GM23248 (cell line): Measurements from ENCODE around the gene TMEM183A. TPM values are rescaled to one million over a fixed set of nuclear protein-coding genes. Genes with fewer than 3 reads are reported as not detected.

Experiments
- DNase-seq: peaks from one replicate; pipeline ENCODE4 v3.0.0-alpha.2; 2015
- H2AFZ ChIP-seq: fragments of 200-600 bp; sonication (generic); 2 replicates; pipeline ENCODE4 v1.6.1; 2016; ENCODE audit warnings: antibody characterized with exemption
- H3F3A ChIP-seq: fragments of 200-600 bp; sonication (generic); 2 replicates; pipeline ENCODE4 v1.6.1; 2016; ENCODE audit warnings: mild to moderate bottlenecking, antibody characterized with exemption, mixed run types; ENCODE audit not compliant: insufficient read depth
- H3K27ac ChIP-seq: fragments of 200-600 bp; sonication (generic); 2 replicates; pipeline ENCODE4 v1.5.1; 2016; ENCODE audit warnings: mild to moderate bottlenecking
- H3K27me3 ChIP-seq: fragments of 200-600 bp; sonication (generic); replicated peaks from 2 replicates; pipeline ENCODE4 v1.6.1; 2016; ENCODE audit warnings: mild to moderate bottlenecking; ENCODE audit not compliant: insufficient read depth
- H3K36me3 ChIP-seq: fragments of 200-600 bp; sonication (generic); 2 replicates; pipeline ENCODE4 v1.6.1; 2016; ENCODE audit warnings: low read depth, mild to moderate bottlenecking
- H3K4me1 ChIP-seq: fragments of 200-600 bp; sonication (generic); 2 replicates; pipeline ENCODE4 v1.6.1; 2016; ENCODE audit warnings: mild to moderate bottlenecking; ENCODE audit not compliant: insufficient read depth
- H3K4me2 ChIP-seq: fragments of 200-600 bp; sonication (generic); one replicate; pipeline ENCODE4 v1.6.1; 2016; ENCODE audit warnings: mild to moderate bottlenecking; ENCODE audit not compliant: unreplicated experiment
- H3K4me3 ChIP-seq: fragments of 200-600 bp; sonication (generic); 2 replicates; pipeline ENCODE4 v1.5.1; 2016; ENCODE audit warnings: mild to moderate bottlenecking
- H3K79me2 ChIP-seq: fragments of 200-600 bp; sonication (generic); 2 replicates; pipeline ENCODE4 v1.6.1; 2016; ENCODE audit warnings: mild to moderate bottlenecking; ENCODE audit not compliant: insufficient read depth
- H3K9ac ChIP-seq: fragments of 200-600 bp; sonication (generic); 2 replicates; pipeline ENCODE4 v1.6.1; 2016; ENCODE audit warnings: mild to moderate bottlenecking
- H3K9me2 ChIP-seq: fragments of 200-600 bp; sonication (generic); 2 replicates; pipeline ENCODE4 v1.6.1; 2016; ENCODE audit warnings: mixed run types, mild to moderate bottlenecking, moderate library complexity; ENCODE audit not compliant: insufficient read depth
- H3K9me3 ChIP-seq: fragments of 200-600 bp; sonication (generic); one replicate; pipeline ENCODE4 v1.6.1; 2017; ENCODE audit warnings: low read depth
- H4K20me1 ChIP-seq: fragments of 200-600 bp; sonication (generic); 2 replicates; pipeline ENCODE4 v1.6.0; 2016; ENCODE audit not compliant: insufficient read depth
- EZH2 ChIP-seq: fragments of 200-600 bp; sonication (generic); IDR thresholded peaks from 2 replicates; pipeline ENCODE4 v1.6.1; 2018; ENCODE audit warnings: antibody characterized with exemption, mild to moderate bottlenecking; ENCODE audit not compliant: insufficient read depth, poor library complexity, severe bottlenecking
- EZH2phosphoT487 ChIP-seq: fragments of 200-600 bp; sonication (generic); IDR thresholded peaks from 2 replicates; pipeline ENCODE4 v1.6.1; 2018; ENCODE audit warnings: antibody characterized with exemption, moderate library complexity, mild to moderate bottlenecking, low read depth; ENCODE audit not compliant: insufficient read depth
- WGBS, 2 experiments: methylation state at CpG; one replicate each; pipeline ENCODE4 v1.1.6; 2015 to 2017; ENCODE audit warnings: low lambda C conversion rate in 2 of 2, low coverage in 1 of 2; ENCODE audit errors: missing lambda C conversion rate in 2 of 2; 5-methylcytosine and 5-hydroxymethylcytosine counted together
- in situ Hi-C: fragments of 300-500 bp; cut with MboI; formaldehyde crosslinking; loops from 2 replicates; pipeline ENCODE4 v1.15.0; 2020
- polyA plus RNA-seq: library from polyadenylated mRNA; unstranded; fragments of >200 nt; fragmentation: Nextera tagmentation; extraction: Ambion mirVana; gene quantifications from 2 replicates; pipeline ENCODE4 v1.2.1, GENCODE V29; 2016
- total RNA-seq: library from RNA; depleted of rRNA; stranded (reverse); fragments of >200 nt; shearing (Covaris generic); gene quantifications from 2 replicates; pipeline ENCODE4 v1.2.3, GENCODE V29; 2014

Gene TMEM183A
- total and polyA plus RNA-seq, 2 experiments from 2014 or later = 57.3 to 92.7 TPM

DNA sequence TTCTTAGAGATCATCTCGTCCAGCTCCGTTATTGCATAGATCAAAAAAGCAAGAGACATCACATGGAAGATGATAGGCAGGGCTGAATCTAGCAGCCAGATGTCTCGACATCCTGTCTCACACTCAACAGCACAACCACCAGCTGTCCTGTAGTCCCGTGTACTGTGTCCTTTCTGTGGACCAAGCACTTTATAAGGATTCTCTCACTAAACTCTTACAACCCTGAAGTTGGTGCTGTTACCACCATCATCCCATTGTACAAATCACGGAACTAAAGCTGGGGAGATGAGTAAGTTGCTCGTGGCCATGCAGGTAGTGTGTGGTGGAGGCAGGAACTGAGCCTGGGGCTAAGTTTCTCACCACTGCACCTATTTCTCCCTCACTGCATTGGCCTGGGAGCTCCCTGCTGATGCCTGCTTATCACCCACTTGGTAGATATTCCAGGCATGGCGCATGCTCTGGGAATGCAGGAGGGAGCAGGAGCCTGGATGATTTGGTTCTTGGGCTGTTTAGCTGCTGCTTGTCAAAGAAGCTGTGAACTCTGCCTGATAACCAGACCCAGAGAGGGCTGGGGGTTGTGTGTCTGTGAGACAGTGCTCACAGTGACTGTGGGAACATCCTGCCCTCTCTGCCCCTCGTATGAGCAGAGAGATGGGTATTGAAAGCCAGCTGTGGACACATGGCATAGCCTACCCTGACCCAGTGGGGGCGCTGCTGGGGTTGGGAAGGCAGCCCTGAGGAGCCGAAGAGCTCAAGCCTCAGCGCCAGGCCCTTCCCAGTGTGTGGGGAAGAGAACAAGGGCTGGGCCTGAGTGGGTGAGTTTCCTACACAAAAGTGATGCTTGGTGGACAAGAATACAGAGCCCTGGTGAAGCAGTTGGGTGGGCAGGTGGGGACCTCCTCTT, 32.7 kb downstream of the TMEM183A start:
- WGBS, 2 experiments = 60 to 64% methylated on average over 11 of the region's 11 CpGs
- H3K9ac ChIP-seq = no peak overlapping the region
- peaks cover 16% of the 10 kb centered on the region; the same call in 1 of the 2 replicates for H3F3A ChIP-seq
- no peak overlapping the region for H3K27ac ChIP-seq
- peaks cover 38% of the 10 kb centered on the region for H3K4me1 ChIP-seq
- in situ Hi-C loops = loop anchor here (10.0 kb wide), 1 partner anchor 185 kb away; the partner anchor contains the start of gene CHIT1
- no peaks in the 10 kb centered on the region for H3K9me3 ChIP-seq
- no peaks in the 10 kb centered on the region for H4K20me1 ChIP-seq
- peak; percentile 28 for DNase-seq
- H2AFZ ChIP-seq = no peak overlapping the region
- TF ChIP-seq EZH2 = no peak
- no peak for TF ChIP-seq EZH2phosphoT487
- H3K36me3 ChIP-seq = no peaks in the 10 kb centered on the region
- H3K4me3 ChIP-seq = no peak overlapping the region
- H3K79me2 ChIP-seq = no peaks in the 10 kb centered on the region
- no peaks in the 10 kb centered on the region for H3K9me2 ChIP-seq
- H3K4me2 ChIP-seq = no peak overlapping the region
- H3K27me3 ChIP-seq = no peaks in the 10 kb centered on the region

DNA sequence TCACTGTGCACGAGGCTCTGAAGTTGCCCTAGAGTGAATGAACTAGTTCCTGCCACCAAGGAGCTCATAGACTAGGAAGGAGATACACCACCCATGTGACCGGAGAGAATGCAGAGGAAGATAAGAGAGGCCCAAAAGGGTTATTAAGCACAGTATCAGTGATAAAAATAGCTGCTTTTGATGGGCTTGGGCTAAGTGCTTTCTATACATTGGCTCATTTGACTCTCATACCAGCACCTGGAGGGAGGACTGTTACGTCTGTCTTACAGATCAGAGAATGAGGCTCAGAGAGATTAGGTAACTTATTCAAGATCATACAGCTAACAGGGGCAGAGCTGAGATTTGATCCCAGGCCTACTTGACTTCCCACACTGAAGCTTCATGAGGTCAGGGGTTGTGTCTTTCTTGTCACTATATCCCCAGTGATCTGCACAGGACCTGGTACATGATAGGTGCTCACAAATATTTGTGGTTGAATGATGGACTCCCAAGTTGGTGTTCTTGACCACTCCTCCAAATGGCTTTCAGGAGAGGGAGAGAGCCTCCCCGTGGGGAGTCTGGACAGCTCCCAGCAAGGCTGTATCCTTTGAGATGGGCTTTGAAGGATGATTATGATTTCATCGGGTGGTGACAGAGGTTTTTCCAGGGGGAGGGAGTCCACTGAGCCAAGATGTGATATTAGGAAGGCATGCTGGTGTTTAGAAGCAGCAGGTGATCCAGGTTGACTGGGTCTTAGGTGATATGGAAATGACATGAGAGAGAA, 33.5 kb downstream of the TMEM183A start:
- Histone ChIP-seq H3K27me3 (no peaks in the 10 kb centered on the region), H3K9ac (no peak overlapping the region), H3K79me2 (no peaks in the 10 kb centered on the region), H2AFZ (no peak overlapping the region), H3K36me3 (no peaks in the 10 kb centered on the region), H3F3A (peaks cover 16% of the 10 kb centered on the region; the same call in 1 of the 2 replicates), H3K4me3 (no peak overlapping the region), H3K9me2 (no peaks in the 10 kb centered on the region), H3K4me2 (no peak overlapping the region), H3K27ac (no peak overlapping the region), H3K9me3 (no peaks in the 10 kb centered on the region), H3K4me1 (peaks cover 38% of the 10 kb centered on the region), H4K20me1 (no peaks in the 10 kb centered on the region)
- no peak for DNase-seq
- in situ Hi-C loops = no loop called here
- TF ChIP-seq EZH2 = no peak
- TF ChIP-seq EZH2phosphoT487 = no peak
- WGBS, 2 experiments = 79 to 81% methylated on average over 5 of the region's 5 CpGs

DNA sequence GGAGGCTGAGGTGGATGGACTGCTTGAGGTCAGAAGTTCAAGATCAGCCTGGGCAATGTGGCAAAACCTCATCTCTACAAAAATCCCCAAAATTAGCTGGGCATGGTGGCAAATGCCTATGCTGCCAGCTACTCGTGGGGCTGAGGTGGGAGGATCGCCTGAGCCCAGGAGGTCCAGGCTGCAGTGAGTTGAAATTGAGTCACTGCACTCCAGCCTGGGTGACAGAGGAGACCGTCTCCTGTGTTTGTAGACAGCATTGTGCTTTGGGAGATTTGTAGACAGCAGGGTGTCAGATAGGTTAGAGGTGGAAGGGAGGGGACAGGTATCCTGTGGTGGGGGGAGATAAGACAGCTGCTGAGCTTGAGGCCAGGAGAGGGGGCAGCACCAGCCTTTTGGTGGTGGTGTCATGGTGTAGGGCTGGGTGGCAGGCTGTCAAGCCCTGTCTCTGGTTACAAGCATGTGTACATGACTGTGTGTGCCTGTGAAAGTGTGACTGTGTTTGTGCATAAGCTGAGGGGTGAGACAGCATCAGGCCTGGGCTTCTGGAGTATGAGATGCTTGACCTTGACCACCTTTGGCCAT, 34.3 kb downstream of the TMEM183A start:
- H3K4me1 ChIP-seq = peaks cover 42% of the 10 kb centered on the region
- H3F3A ChIP-seq = peaks cover 21% of the 10 kb centered on the region
- in situ Hi-C loops = no loop called here
- 72 to 78% methylated on average over 3 of the region's 3 CpGs for WGBS, 2 experiments
- H3K79me2 ChIP-seq = no peaks in the 10 kb centered on the region
- no peaks in the 10 kb centered on the region for H3K9me3 ChIP-seq
- TF ChIP-seq EZH2phosphoT487 = no peak
- TF ChIP-seq EZH2 = no peak
- no peak for DNase-seq
- H3K27ac ChIP-seq = no peak overlapping the region
- H3K27me3 ChIP-seq = no peaks in the 10 kb centered on the region
- no peaks in the 10 kb centered on the region for H3K36me3 ChIP-seq
- H3K4me2 ChIP-seq = no peak overlapping the region
- no peak overlapping the region for H2AFZ ChIP-seq
- H3K9ac ChIP-seq = no peak overlapping the region
- no peaks in the 10 kb centered on the region for H4K20me1 ChIP-seq
- no peaks in the 10 kb centered on the region for H3K9me2 ChIP-seq
- no peak overlapping the region for H3K4me3 ChIP-seq

DNA sequence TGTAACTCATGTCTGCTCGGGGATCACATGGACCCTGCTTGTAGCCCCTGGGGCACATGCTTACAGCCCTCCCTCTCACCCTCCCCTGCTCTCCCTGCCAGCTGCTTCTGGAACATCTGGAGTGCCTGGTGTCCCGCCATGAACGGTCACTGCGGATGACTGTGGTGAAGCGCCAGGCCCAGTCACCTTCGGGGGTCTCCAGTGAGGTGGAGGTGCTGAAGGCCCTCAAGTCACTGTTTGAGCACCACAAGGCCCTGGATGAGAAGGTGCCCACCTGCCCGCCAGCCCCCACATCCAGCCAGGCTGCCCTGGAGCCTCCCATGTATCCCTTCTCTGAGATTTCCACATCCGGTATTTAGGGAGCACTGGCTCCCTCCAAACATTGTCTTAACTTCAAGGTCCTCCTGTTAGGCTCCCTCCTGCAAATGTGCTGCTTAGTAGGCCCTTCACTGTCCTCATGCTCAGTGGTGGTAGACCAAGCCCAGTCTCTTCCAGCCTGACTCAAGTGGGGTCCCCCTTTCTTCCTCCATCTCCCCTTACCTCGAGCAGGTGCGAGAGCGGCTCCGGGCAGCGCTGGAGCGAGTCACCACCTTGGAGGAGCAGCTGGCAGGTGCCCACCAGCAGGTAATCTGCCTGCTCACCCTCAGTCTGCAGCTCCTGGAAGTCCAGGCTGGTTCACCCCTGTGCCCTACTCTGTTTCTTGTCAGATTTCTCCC, 36.8 kb downstream of the TMEM183A start:
- H3K4me1 ChIP-seq = peaks cover 39% of the 10 kb centered on the region
- WGBS, 2 experiments = 90 to 93% methylated on average over 13 to 14 of the region's 14 CpGs
- in situ Hi-C loops = no loop called here
- no peaks in the 10 kb centered on the region for H4K20me1 ChIP-seq
- H2AFZ ChIP-seq = no peak overlapping the region
- TF ChIP-seq EZH2phosphoT487 (no peak), EZH2 (no peak)
- no peaks in the 10 kb centered on the region for H3K9me2 ChIP-seq
- no peak overlapping the region for H3K4me3 ChIP-seq
- no peaks in the 10 kb centered on the region for H3K36me3 ChIP-seq
- H3K27me3 ChIP-seq = no peaks in the 10 kb centered on the region
- no peak overlapping the region for H3K27ac ChIP-seq
- H3K9ac ChIP-seq = no peak overlapping the region
- H3K79me2 ChIP-seq = no peaks in the 10 kb centered on the region
- DNase-seq = no peak
- no peak overlapping the region for H3K4me2 ChIP-seq
- H3K9me3 ChIP-seq = no peaks in the 10 kb centered on the region
- peaks cover 17% of the 10 kb centered on the region for H3F3A ChIP-seq
